Naive thymus-derived CD8-positive, alpha-beta T cell (primary cell): ENCODE measurements around the gene RBMS3. TPM values are rescaled to one million over a fixed set of nuclear protein-coding genes. Genes with fewer than 3 reads are reported as not detected.

Experiments used
- ATAC-seq, 2 donors: fragments of 150-1000 bp; cut with Tn5 transposase in 1 of 2; sonication (Bioruptor Pico), chemical (Tn5 transposase) in 1 of 2; 1 replicate in 1 of 2; 2 replicates in 1 of 2; pipeline ENCODE4 v1.10.0; 2021; ENCODE audit warnings: mild to moderate bottlenecking in 2 of 2, moderate library complexity in 2 of 2
- POLR2A ChIA-PET: fragments of 350-600 bp; sonication (Branson Sonifier 250); formaldehyde crosslinking; loops from one replicate; lab custom pipeline; 2021; ENCODE audit warnings: antibody characterized with exemption; lab: Charles Lee
- DNase-seq, 10 donors: peaks; one replicate each; pipeline versions ENCODE4 v3.0.0 to v3.0.0-alpha.2; 2020 to 2022
- H3K27ac Mint-ChIP-seq, 10 donors: one replicate each; pipeline ENCODE4 v1.8.0; 2020 to 2022; ENCODE audit warnings: mild to moderate bottlenecking in 10 of 10, mixed read lengths in 10 of 10, moderate library complexity in 4 of 10, inconsistent platforms in 1 of 10
- H3K27me3 Mint-ChIP-seq, 5 donors: one replicate each; pipeline ENCODE4 v1.8.0; 2021 to 2022; ENCODE audit warnings: mixed read lengths in 5 of 5
- H3K36me3 Mint-ChIP-seq, 3 donors: one replicate each; pipeline ENCODE4 v1.8.0; 2020 to 2022; ENCODE audit warnings: mixed read lengths in 3 of 3, mild to moderate bottlenecking in 2 of 3, inconsistent platforms in 1 of 3
- H3K4me1 Mint-ChIP-seq, 4 donors: one replicate each; pipeline ENCODE4 v1.8.0; 2021 to 2022; ENCODE audit warnings: mixed read lengths in 4 of 4
- H3K4me3 Mint-ChIP-seq, 10 donors: one replicate each; pipeline ENCODE4 v1.8.0; 2020 to 2022; ENCODE audit warnings: mild to moderate bottlenecking in 10 of 10, mixed read lengths in 10 of 10, moderate library complexity in 6 of 10, inconsistent platforms in 1 of 10
- H3K9me3 Mint-ChIP-seq, 9 donors: one replicate each; pipeline ENCODE4 v1.8.0; 2020 to 2022; ENCODE audit warnings: mixed read lengths in 9 of 9, mild to moderate bottlenecking in 3 of 9, inconsistent platforms in 1 of 9, moderate library complexity in 1 of 9
- polyA plus RNA-seq, 3 donors: library from polyadenylated mRNA; unstranded; fragments of 300-500 nt; fragmentation: Illumina TruSeq; gene quantifications; one replicate each; pipeline ENCODE4 v1.2.3, GENCODE V29; 2021
- total RNA-seq, 8 experiments: library from RNA in 2 of 8; stranded (reverse) in 2 of 8; gene quantifications; one replicate each; pipeline ENCODE4 v1.2.3 and lab custom pipeline; 2021 to 2026

Gene RBMS3
- total and polyA plus RNA-seq, 5 experiments from 2014 or later: not detected

DNA sequence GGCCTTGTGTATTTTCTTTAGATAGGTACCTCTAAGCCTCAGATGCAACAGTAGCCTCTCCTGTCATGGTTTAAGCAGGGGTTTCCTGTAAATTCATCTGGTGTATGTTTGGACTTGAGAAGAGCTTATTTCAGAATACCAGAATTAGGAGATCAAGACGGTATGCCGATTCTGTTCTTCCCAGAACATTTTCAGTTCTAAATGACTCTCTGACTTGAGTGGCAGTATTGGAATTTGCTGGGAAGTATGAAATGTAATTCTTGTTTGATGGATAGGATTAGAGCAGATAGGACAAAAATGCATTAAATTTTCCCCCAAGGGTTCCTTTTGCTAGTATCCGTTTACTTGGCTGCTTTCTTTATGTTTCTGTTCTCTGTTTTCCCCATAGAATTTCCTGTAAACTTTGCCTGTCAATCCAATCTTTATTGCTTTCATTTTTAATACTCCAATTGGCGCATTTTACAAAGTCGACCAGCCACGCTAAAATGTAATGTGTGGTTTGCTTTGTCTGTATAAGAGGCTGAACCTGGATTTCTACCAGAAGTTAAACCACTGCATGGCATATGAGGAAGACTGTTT lies 612.2 kb downstream of the RBMS3 start:
- POLR2A ChIA-PET: no interaction called here
- Mint-ChIP-seq H3K36me3 (no peaks in the 10 kb centered on the region), H3K4me3 (no peak overlapping the region), H3K27ac (no peak overlapping the region), H3K9me3 (peaks cover 0 to 4% (median 0%) of the 10 kb centered on the region in 9 donors), H3K27me3 (peaks cover 2 to 25% (median 8%) of the 10 kb centered on the region in 5 donors), H3K4me1 (no peaks in the 10 kb centered on the region)
- ATAC-seq: no peak
- DNase-seq: no peak

DNA sequence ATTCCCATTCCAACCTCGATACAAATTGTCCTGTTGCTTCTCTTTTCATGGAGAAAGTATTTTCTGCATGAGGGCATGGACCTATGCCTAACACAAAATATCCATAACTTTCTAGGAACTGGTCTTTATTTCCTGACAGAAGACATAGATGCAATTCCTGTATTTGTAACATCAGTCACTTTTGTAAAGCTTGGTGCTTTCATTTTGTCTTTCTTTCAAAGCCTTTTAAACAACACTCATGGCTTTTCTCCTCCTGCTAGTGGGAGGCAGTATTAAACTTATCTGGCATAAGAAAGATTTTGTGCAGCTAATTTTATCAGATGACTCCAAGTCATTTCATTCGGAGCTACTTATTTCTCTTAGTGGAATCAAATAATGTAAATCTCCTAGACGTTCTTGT lies 616.0 kb downstream of the RBMS3 start:
- no peaks in the 10 kb centered on the region for H3K9me3 Mint-ChIP-seq
- peaks cover 3 to 26% (median 10%) of the 10 kb centered on the region in 5 donors for H3K27me3 Mint-ChIP-seq
- DNase-seq (no peak), ATAC-seq (no peak)
- no peak overlapping the region for H3K4me3 Mint-ChIP-seq
- H3K36me3 Mint-ChIP-seq: no peaks in the 10 kb centered on the region
- no peaks in the 10 kb centered on the region for H3K4me1 Mint-ChIP-seq
- POLR2A ChIA-PET: no interaction called here
- no peak overlapping the region for H3K27ac Mint-ChIP-seq

DNA sequence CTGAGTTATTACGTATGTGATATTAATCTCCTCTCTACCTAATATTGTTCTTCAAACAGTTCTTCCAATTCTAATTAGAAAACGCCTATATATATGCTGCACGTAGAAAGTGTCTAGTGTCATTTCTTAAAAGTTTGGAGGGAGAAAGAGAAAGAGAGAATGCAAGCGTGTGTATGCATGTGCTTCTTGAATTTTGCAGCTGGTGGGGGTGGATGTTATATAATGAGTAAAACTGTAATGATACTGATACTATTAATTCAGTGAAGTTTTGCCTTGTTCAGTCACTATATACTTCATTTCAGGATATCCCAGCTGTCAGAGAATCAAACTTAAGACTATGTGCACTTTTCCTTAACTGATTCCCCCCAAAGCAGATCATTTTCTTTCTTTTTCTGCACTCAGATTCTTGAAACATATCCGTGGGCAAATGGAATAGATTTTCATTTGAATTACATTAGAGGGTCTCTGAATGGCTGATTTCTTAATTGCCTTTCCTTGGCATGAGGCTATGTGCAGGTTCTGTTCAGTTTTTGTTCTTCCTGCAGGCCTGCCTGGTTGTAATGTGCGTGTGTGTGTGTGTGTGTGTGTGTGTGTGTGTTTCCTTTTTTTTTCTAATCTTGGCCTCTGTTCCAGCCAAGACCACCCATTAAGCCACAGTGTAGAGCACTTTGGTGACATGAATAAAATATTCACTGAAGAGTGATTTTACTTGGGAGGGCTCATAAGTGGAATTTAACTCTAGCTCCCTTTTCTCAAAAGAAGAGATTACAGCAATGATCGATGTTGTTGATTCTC lies 617.5 kb downstream of the RBMS3 start:
- POLR2A ChIA-PET: no interaction called here
- H3K36me3 Mint-ChIP-seq: no peaks in the 10 kb centered on the region
- no peak overlapping the region for H3K4me3 Mint-ChIP-seq
- no peaks in the 10 kb centered on the region for H3K4me1 Mint-ChIP-seq
- no peaks in the 10 kb centered on the region for H3K9me3 Mint-ChIP-seq
- H3K27ac Mint-ChIP-seq: no peak overlapping the region
- no peak for ATAC-seq
- DNase-seq: no peak
- H3K27me3 Mint-ChIP-seq: peaks cover 3 to 26% (median 10%) of the 10 kb centered on the region in 5 donors

DNA sequence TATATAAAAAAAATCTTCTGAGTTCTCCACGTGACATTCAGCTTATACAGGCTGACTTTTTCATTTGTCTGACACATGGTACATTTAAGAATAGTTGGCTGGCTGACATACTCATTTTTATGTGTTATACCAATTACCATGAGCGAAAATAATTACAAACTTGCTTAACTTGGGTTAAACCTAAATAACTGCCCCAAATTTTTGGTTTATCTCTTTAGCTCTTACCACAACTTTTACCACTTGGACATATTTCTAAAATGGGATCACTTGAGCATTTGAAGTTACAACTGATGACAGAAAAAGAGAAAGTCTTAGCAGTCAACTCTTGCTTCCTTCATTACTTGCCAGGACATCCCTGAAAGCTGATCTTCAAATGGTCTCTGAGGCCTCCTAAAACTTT lies 618.1 kb downstream of the RBMS3 start:
- POLR2A ChIA-PET: no interaction called here
- Mint-ChIP-seq H3K36me3 (no peaks in the 10 kb centered on the region), H3K27ac (no peak overlapping the region), H3K4me1 (no peaks in the 10 kb centered on the region), H3K9me3 (no peaks in the 10 kb centered on the region), H3K4me3 (no peak overlapping the region), H3K27me3 (peaks cover 3 to 21% (median 10%) of the 10 kb centered on the region in 5 donors)
- DNase-seq: no peak
- ATAC-seq: no peak

DNA sequence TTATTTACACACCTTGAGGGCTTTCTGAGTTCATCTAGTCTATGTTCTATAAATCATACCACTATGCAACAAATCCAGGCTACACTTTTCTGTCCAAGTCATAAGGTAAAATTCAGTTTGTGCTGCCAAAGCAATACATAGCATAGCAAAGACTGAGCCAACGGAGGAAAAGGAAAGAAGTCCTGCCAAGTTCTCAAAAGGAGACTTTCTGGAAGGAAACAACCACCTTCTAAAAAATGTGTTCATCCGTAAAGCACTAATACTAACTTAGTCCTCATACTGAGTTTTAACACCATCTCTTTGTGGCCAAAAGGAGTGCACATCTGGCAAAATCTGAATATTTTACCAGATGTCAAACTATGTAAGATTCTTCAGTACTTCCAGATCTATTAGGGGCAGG lies 620.2 kb downstream of the RBMS3 start:
- ATAC-seq: no peak
- DNase-seq: no peak
- POLR2A ChIA-PET: no interaction called here
- peaks cover 1 to 15% (median 8%) of the 10 kb centered on the region in 5 donors for H3K27me3 Mint-ChIP-seq
- H3K27ac Mint-ChIP-seq: no peak overlapping the region
- no peaks in the 10 kb centered on the region for H3K36me3 Mint-ChIP-seq
- H3K4me3 Mint-ChIP-seq: no peak overlapping the region
- no peaks in the 10 kb centered on the region for H3K9me3 Mint-ChIP-seq
- no peaks in the 10 kb centered on the region for H3K4me1 Mint-ChIP-seq

DNA sequence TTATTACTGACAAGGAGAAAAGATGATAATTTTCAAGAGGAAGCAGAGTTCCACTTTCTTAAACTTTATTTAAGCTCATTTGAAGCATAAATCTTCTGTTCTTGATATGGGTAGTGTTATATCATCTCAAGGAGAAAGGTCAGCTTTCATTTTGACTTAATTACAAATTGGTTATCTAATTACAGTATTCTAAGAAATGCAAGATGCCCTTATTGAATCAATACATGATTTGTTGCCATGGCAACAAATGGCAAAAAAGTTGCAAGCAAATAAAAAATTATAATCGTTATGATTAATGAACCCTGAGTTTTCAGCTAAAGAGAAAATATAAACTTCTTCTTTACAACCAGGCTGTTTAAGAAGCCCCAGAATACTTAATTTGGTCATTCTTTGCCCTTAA lies 622.7 kb downstream of the RBMS3 start:
- H3K4me1 Mint-ChIP-seq: no peaks in the 10 kb centered on the region
- ATAC-seq: no peak
- peaks cover 0 to 10% (median 3%) of the 10 kb centered on the region in 5 donors for H3K27me3 Mint-ChIP-seq
- no peak overlapping the region for H3K27ac Mint-ChIP-seq
- POLR2A ChIA-PET: no interaction called here
- DNase-seq: no peak
- H3K36me3 Mint-ChIP-seq: no peaks in the 10 kb centered on the region
- no peak overlapping the region for H3K4me3 Mint-ChIP-seq
- peaks cover 0 to 3% (median 0%) of the 10 kb centered on the region in 9 donors for H3K9me3 Mint-ChIP-seq

DNA sequence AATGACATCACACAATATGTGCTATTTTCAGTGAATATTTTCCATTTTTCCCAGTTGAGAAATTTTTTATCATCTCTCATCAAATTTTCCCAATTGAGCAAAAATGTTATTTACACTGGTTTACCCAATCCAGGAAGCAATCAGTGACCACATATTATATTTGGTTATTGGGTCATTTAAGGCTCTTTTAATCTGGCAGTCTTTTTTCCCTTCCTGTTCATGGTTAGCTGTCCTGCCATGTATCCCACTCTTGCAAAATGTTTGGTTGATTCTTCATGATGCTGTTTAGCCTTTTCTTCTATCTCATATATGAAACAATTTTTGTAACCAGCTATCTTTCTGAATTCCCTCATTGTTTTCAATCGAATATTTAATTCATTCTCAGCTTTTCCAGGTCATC lies 626.0 kb downstream of the RBMS3 start:
- no peak overlapping the region for H3K27ac Mint-ChIP-seq

DNA sequence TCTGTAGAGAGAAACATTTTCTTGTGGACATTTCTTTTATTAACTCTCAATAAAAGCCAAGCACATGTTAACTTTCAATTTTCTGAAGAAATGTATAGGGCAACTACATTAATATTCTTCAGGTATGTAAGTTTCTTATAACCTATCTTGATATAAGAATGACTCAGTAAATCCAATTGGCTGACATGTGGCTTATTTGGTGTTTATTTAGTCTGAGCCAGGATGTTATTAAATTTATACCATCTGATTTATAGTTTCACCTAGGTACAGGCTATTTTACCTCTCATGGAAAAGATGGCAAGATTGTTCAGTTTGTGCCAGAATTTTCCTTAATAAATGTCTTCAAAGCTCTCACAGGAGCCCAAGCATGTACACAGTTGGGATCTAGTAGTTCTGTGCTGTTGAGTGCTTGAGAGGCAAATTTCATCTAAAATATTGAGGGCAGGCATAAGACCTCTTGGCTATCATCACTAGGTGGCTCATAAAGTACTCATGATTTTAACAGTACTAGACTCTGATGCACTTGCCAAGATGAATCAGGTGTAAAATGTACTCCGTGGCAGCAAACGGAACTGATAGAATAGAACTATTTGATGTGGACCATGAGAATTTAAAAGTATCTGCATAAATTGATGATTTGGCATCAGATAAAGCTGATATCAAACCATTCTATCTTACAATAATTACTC lies 631.9 kb downstream of the RBMS3 start:
- no peak for DNase-seq
- POLR2A ChIA-PET: no interaction called here
- Mint-ChIP-seq H3K4me1 (no peaks in the 10 kb centered on the region), H3K4me3 (no peak overlapping the region), H3K27me3 (peaks cover 0 to 8% (median 3%) of the 10 kb centered on the region in 5 donors), H3K9me3 (no peaks in the 10 kb centered on the region), H3K36me3 (no peaks in the 10 kb centered on the region), H3K27ac (no peak overlapping the region)
- ATAC-seq: no peak

More for the DNA sequence above, 626.0 kb downstream of the RBMS3 start:
- Mint-ChIP-seq H3K27me3 (peaks cover 0 to 5% (median 1%) of the 10 kb centered on the region in 5 donors), H3K4me3 (no peak overlapping the region), H3K9me3 (peaks cover 0 to 3% (median 0%) of the 10 kb centered on the region in 9 donors), H3K36me3 (no peaks in the 10 kb centered on the region), H3K4me1 (no peaks in the 10 kb centered on the region)
- DNase-seq (no peak), ATAC-seq (no peak)
- POLR2A ChIA-PET: no interaction called here

DNA sequence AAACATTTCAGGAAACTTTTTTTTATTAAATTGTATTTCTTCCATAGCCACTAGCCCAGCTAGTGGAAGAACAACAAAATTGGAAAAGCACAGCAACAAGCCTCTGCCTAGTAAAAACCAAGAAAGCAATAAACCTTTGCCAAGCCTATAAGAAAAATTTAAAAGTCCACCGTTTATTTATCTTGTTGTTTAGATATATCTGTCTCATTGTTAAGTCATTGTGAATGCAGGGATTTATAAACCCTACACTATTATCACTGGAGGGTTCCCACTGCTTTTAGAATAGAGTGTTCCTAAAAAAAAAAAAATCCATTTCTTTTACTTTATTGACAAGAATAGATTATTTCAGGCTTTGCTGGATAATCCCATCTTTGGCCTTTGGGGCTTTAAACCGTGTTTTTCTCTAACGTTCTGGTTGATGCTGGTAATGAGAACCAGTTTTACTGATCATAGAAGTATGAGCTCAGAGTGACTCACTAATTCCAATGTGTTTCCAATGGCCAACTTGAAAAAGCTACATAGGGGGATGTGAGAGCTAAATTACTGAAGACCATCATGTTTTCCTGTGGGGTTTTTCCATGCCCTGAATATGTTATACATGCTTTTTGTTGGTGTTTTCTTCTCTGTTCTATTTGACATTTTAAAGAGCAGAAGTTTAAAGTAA lies 634.1 kb downstream of the RBMS3 start:
- POLR2A ChIA-PET: no interaction called here
- H3K4me3 Mint-ChIP-seq: no peak overlapping the region
- no peaks in the 10 kb centered on the region for H3K4me1 Mint-ChIP-seq
- no peaks in the 10 kb centered on the region for H3K9me3 Mint-ChIP-seq
- H3K27me3 Mint-ChIP-seq: peaks cover 2 to 9% (median 5%) of the 10 kb centered on the region in 5 donors
- H3K27ac Mint-ChIP-seq: no peak overlapping the region
- DNase-seq (no peak), ATAC-seq (no peak)
- no peaks in the 10 kb centered on the region for H3K36me3 Mint-ChIP-seq

DNA sequence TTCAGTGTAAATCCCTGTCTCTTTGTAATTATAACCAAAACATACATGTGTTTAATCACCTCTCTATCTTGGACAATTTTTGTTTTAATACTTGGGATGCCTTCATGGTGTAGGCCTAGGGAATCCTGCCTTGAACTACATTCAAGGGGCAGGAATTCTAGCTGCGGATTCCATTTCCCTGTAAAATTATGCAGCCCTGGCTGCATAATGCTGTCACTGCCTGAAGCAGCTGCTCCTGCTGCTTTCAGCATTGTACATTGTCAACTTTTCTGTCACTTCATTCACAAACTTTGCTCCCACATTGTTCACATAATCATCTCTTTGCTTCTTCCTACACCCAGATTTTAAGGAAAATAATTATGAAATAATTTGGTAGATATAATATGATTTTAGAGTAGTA lies 638.7 kb downstream of the RBMS3 start:
- peaks cover 2 to 13% (median 7%) of the 10 kb centered on the region in 5 donors for H3K27me3 Mint-ChIP-seq
- POLR2A ChIA-PET: no interaction called here

DNA sequence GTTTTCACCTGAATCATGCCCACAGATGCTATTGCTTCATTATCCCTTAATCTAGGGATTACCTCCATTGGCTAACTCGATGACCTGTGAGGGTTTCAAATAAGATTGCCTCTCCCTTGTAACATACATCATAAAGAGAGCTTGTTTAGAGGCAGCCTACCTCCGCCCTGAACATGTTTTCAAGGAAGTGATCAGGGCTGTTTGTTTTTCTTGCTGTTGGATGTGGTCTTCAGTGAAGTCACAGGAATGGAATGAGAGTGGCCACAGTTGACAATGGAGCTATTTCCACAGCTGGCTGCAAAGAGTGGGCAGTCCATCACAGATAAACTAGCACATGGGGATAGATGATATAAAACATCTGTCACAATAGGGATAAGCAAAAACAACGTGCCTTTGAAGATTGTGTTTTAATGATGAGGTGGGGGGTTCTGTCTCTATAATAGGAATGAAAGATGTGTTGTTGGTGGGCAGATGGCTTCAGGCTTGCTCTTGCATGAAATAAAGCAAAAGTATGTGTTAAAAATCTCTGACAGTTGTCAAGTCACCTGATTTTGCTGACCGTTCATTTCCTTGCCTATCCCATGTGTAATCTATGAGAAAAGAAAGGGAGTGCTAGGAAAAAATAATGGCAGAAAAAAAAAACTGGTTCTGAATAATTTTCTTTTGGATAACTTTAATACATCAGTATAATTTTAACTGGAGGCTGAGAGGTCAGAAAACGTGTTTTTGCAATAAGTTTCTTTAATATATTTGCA lies 642.3 kb downstream of the RBMS3 start:
- no peak for DNase-seq
- H3K4me1 Mint-ChIP-seq: no peaks in the 10 kb centered on the region
- peaks cover 2 to 15% (median 7%) of the 10 kb centered on the region in 5 donors for H3K27me3 Mint-ChIP-seq
- H3K9me3 Mint-ChIP-seq: no peaks in the 10 kb centered on the region
- no peaks in the 10 kb centered on the region for H3K36me3 Mint-ChIP-seq
- POLR2A ChIA-PET: no interaction called here
- no peak for ATAC-seq
- H3K4me3 Mint-ChIP-seq: no peak overlapping the region
- H3K27ac Mint-ChIP-seq: no peak overlapping the region

More for the DNA sequence above, 638.7 kb downstream of the RBMS3 start:
- Mint-ChIP-seq H3K27ac (no peak overlapping the region), H3K36me3 (no peaks in the 10 kb centered on the region), H3K4me1 (no peaks in the 10 kb centered on the region), H3K4me3 (no peak overlapping the region), H3K9me3 (no peaks in the 10 kb centered on the region)
- DNase-seq: no peak
- ATAC-seq: no peak

DNA sequence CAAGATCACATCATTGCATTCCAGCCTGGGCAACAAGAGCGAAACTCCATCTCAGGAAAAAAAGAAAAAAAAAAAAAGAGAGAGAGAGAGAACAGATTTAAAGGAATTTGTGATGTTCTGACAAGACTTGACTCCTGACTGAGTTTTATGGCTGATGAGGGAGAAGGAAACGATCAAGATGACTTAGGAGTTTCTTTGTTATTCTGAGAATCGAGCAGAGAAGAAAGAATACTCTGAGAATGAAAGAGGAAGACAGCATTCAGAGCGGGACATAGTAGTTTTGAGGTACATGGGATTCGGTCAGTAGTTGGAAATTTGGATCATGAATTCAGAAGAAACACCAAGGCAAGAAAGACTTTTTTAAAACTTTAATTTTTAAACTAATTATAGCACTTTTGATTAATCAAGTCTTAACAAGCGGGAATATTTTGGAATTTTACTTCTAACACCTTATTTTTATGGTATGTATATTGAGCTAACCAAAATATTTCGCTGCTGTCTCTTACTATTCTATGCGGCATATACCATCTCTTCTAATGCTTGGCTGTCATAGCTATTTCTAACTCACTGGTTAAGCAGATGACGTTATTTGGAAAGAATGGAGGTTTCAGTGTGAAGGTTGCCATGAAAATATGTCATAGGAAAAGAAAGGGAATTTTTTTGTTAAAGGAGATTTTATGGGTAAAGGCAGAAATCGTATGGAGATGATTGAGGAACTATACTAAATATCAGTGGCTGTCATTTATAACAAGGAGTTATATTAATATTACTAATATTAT lies 644.1 kb downstream of the RBMS3 start:
- Mint-ChIP-seq H3K27ac (no peak overlapping the region), H3K4me1 (no peaks in the 10 kb centered on the region), H3K4me3 (no peak overlapping the region), H3K36me3 (no peaks in the 10 kb centered on the region), H3K9me3 (no peaks in the 10 kb centered on the region), H3K27me3 (peaks cover 2 to 9% (median 4%) of the 10 kb centered on the region in 5 donors)
- no peak for ATAC-seq
- DNase-seq: no peak
- POLR2A ChIA-PET: no interaction called here
